Measurements from ENCODE around the gene P2RX2. TPM values are rescaled to one million over a fixed set of nuclear protein-coding genes. Genes with fewer than 3 reads are reported as not detected.

The P2RX2 gene
- polyA plus RNA-seq, 4 donors, result 1.9 to 17.7 TPM; not detected in 2

DNA sequence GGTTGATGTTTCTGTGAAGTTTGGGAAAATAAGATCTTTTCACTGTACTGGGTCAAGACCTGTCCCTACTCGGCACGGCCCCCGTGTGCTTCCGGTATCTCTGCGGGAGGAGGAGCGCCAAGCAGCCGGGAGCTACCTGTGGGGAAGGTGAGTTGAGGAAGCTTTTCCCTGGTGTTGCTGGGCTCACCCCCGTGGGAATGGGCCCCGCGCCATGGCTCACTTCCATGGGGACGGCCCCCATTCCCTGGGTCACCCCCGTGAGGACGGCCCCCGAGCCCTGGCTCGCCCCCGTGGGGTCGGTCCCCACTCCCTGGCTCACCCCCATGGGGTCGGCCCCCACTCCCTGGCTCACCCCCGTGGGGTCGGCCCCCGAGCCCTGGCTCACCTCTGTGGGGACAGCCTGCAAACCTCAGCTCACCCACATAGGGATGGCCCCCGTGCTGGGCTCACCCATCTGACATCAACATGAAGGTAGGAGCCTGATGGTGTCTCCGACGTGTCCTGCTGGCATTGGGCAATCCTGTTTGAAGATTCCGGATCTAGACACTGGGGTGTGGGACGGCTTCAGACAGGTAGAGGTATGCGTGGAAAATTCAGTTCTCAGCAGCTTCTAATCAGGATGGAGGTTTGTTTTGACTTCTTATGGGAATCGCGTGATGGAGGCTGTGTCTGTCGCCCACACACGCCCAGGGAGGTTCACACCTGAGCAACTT is 17.2 kb upstream of the P2RX2 start:
- Histone ChIP-seq H3K4me3 (ENCODE audit: low read depth in 1 of 3, low read length in 3 of 3) (no peak overlapping the region), H3K27me3 (ENCODE audit: control insufficient read depth in 3 of 3, insufficient read depth in 3 of 3, low read length in 3 of 3) (peaks cover 2 to 65% (median 4%) of the 10 kb centered on the region in 3 donors), H3K4me1 (ENCODE audit: control insufficient read depth in 3 of 3, insufficient read depth in 2 of 3, low read depth in 1 of 3, low read length in 2 of 3) (peaks cover 0 to 18% (median 0%) of the 10 kb centered on the region in 3 donors), H3K36me3 (ENCODE audit: control insufficient read depth in 3 of 3, insufficient read depth in 2 of 3, low read depth in 1 of 3, low read length in 3 of 3) (no peaks in the 10 kb centered on the region), H3K27ac (ENCODE audit: low read depth in 1 of 3, low read length in 2 of 3) (no peak overlapping the region), H3K9me3 (ENCODE audit: control insufficient read depth in 2 of 2, insufficient read depth in 1 of 2, low read depth in 1 of 2, low read length in 1 of 2) (peaks cover 0 to 2% of the 10 kb centered on the region in 2 donors)
- DNase-seq, result no peak
- WGBS, 3 donors, result 62 to 78% (median 66%) methylated on average over 25 to 31 of the region's 31 CpGs
- no peak for FAIRE-seq

DNA sequence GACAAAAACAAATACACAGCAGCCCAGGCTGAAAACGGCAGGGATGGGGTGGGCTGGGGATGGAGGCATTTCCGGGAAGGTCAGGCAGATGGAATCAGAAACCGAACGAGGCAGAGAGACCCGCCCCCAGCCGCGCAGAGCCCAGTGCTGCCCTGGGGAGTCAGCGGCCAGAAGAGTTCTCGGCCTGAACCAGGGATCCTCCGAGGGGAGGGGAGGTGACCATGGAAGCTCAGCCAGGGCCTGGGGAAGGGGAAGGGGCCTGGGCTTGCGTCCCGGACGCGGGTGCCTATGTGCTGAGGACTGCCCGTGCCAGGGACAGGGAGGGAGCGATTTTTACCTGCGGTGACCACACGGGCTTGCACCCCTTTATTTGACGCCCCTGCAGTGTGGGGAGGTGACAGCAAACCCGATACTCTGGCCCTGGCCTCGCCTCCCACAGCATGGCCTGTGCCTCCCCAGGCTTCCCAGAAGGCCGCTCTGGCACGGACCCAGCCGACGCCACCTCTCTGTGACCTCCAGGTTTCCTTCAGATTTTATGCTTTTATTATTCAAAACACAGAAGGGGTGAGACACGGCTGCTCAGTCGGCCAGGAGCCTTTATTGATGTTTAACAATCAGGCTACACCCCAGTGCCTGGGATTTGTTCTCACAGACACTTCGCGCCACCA is 15.9 kb upstream of the P2RX2 start:
- H3K27me3 ChIP-seq (ENCODE audit: control insufficient read depth in 3 of 3, insufficient read depth in 3 of 3, low read length in 3 of 3), result peaks cover 2 to 75% (median 4%) of the 10 kb centered on the region in 3 donors
- H3K27ac ChIP-seq (ENCODE audit: low read depth in 1 of 3, low read length in 2 of 3), result peak overlapping the region in 2 of 3 donors; percentile 37 to 56
- H3K9me3 ChIP-seq (ENCODE audit: control insufficient read depth in 2 of 2, insufficient read depth in 1 of 2, low read depth in 1 of 2, low read length in 1 of 2), result peaks cover 0 to 2% of the 10 kb centered on the region in 2 donors
- FAIRE-seq, result no peak
- H3K4me3 ChIP-seq (ENCODE audit: low read depth in 1 of 3, low read length in 3 of 3), result no peak overlapping the region
- no peaks in the 10 kb centered on the region for H3K36me3 ChIP-seq (ENCODE audit: control insufficient read depth in 3 of 3, insufficient read depth in 2 of 3, low read depth in 1 of 3, low read length in 3 of 3)
- 26 to 33% (median 27%) methylated on average over 25 to 29 of the region's 29 CpGs for WGBS, 3 donors
- peaks cover 0 to 18% (median 0%) of the 10 kb centered on the region in 3 donors for H3K4me1 ChIP-seq (ENCODE audit: control insufficient read depth in 3 of 3, insufficient read depth in 2 of 3, low read depth in 1 of 3, low read length in 2 of 3)
- peak in 1 of 2 donors; percentile 36 for DNase-seq

DNA sequence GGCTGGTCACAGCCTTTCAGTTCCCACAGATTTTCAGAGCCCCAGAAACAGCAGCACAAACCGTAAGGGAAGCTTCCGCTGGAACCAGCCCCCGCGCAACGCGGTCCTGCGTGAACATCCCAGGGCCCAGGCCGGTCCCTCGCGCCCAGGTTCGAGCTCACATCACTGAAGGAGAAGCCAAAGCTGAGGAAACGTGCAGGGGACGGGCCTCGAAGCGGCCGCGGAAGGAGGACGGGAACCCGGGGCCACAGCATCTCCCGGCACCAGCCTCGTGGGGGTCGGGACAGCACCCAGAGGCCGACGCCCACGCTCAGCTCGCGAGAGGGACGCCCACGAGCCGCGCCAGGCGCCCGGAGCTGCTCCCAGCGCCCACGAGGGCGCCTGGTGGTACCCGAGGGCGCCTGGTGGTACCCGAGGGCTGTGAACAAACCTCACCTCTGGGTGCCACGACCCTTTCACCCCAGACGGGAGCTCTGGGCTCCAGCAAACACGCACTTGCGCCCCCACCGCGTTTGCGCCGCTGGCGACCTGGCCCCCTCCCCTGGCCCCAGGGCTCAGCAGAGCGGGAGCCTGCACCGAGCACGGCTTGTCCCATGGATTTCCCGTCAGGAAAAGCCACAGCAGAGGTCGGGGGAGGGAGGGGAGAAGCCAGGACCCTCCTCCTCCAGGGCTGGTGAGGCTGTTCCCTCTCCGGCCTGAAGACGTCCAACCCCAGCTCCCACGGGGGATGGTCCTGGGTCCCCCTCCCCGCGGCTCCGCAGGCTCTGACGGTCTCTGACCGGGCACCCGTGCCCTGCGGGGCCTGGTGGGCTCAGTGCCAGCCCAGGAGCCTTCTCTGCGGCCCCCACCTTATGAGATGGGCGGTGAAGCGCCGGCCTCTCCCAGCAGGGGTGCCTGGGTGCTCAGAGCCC is 15.1 kb upstream of the P2RX2 start:
- FAIRE-seq, result no peak
- peaks cover 2 to 82% (median 5%) of the 10 kb centered on the region in 3 donors for H3K27me3 ChIP-seq (ENCODE audit: control insufficient read depth in 3 of 3, insufficient read depth in 3 of 3, low read length in 3 of 3)
- H3K9me3 ChIP-seq (ENCODE audit: control insufficient read depth in 2 of 2, insufficient read depth in 1 of 2, low read depth in 1 of 2, low read length in 1 of 2), result peaks cover 0 to 2% of the 10 kb centered on the region in 2 donors
- DNase-seq, result no peak
- no peaks in the 10 kb centered on the region for H3K36me3 ChIP-seq (ENCODE audit: control insufficient read depth in 3 of 3, insufficient read depth in 2 of 3, low read depth in 1 of 3, low read length in 3 of 3)
- peak overlapping the region in 2 of 3 donors; percentile 56 to 71 for H3K27ac ChIP-seq (ENCODE audit: low read depth in 1 of 3, low read length in 2 of 3)
- H3K4me1 ChIP-seq (ENCODE audit: control insufficient read depth in 3 of 3, insufficient read depth in 2 of 3, low read depth in 1 of 3, low read length in 2 of 3), result peaks cover 0 to 22% (median 0%) of the 10 kb centered on the region in 3 donors
- peak overlapping the region in 1 of 3 donors; percentile 23 for H3K4me3 ChIP-seq (ENCODE audit: low read depth in 1 of 3, low read length in 3 of 3)
- WGBS, 3 donors, result 41 to 44% (median 43%) methylated on average over 56 to 67 of the region's 67 CpGs

DNA sequence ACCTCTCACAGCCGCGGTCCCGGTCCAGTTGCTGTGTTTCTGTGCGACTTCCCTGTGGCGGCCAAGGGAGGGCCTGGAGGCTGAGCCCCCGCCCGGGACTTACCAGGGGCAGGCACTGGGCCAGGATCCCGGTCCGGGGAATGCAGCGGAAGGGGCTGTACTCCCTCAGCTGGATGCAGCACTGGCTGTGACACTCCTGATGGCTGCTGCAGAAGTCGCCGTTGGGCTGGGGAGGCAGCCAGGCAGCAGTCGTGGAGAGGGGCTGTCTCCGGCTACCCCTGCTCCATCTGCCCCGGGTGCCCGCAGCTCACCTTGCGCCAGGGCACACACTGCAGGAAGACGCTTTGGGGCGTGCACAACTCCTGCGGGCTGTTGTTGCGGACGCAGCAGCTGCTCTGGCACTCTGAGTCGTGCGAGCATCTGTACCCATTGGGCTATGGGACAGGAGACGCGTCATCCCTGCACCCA is 14.4 kb upstream of the P2RX2 start:
- Histone ChIP-seq H3K4me1 (ENCODE audit: control insufficient read depth in 3 of 3, insufficient read depth in 2 of 3, low read depth in 1 of 3, low read length in 2 of 3) (peaks cover 0 to 22% (median 0%) of the 10 kb centered on the region in 3 donors), H3K4me3 (ENCODE audit: low read depth in 1 of 3, low read length in 3 of 3) (peak overlapping the region in 1 of 3 donors; percentile 23), H3K27me3 (ENCODE audit: control insufficient read depth in 3 of 3, insufficient read depth in 3 of 3, low read length in 3 of 3) (peaks cover 0 to 87% (median 5%) of the 10 kb centered on the region in 3 donors), H3K27ac (ENCODE audit: low read depth in 1 of 3, low read length in 2 of 3) (peak overlapping the region in 2 of 3 donors; percentile 32 to 71), H3K9me3 (ENCODE audit: control insufficient read depth in 2 of 2, insufficient read depth in 1 of 2, low read depth in 1 of 2, low read length in 1 of 2) (peaks cover 0 to 2% of the 10 kb centered on the region in 2 donors), H3K36me3 (ENCODE audit: control insufficient read depth in 3 of 3, insufficient read depth in 2 of 3, low read depth in 1 of 3, low read length in 3 of 3) (no peaks in the 10 kb centered on the region)
- DNase-seq, result no peak
- 36 to 49% (median 41%) methylated on average over 22 to 26 of the region's 26 CpGs for WGBS, 3 donors
- FAIRE-seq, result no peak

DNA sequence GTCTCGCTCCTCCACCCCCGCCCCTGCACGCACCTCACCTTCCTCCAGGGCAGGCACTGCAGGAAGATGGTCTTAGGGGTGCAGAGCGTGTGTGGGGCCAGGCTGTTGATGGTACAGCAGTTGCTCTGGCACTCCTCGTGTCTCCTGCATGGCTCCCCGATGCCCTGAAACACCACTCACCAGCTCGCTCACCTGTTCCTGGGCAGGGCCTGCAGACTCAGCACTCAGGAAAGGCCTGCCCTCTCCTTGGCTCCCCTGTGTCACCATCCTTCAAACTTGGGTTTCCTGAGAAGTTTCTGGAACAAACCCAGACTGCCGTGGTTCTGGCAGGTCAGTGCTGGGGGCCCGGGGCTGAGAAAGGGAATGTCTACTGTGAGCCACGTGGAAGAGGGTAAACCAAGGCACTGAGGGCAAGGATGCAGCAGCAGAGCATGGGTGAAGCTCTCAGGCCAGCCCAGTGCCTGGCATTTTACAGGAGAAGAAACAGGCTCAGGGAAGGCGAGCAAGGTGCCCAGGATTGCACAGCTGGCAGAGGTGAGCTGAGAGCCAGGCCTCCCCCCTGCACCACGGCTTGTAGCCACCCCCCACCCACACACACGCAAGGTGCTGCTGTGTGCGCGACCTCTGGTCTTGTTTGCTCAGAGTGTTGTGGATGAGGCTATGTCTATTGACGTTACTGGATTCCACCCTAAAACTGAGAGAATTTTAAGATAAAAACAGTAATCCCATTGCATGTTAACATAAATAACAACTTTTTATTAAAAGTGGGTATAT is 13.7 kb upstream of the P2RX2 start:
- WGBS, 3 donors, result 45 to 71% (median 53%) methylated on average over 16 of the region's 16 CpGs
- Histone ChIP-seq H3K27me3 (ENCODE audit: control insufficient read depth in 3 of 3, insufficient read depth in 3 of 3, low read length in 3 of 3) (peaks cover 0 to 87% (median 5%) of the 10 kb centered on the region in 3 donors), H3K27ac (ENCODE audit: low read depth in 1 of 3, low read length in 2 of 3) (no peak overlapping the region), H3K36me3 (ENCODE audit: control insufficient read depth in 3 of 3, insufficient read depth in 2 of 3, low read depth in 1 of 3, low read length in 3 of 3) (no peaks in the 10 kb centered on the region), H3K4me1 (ENCODE audit: control insufficient read depth in 3 of 3, insufficient read depth in 2 of 3, low read depth in 1 of 3, low read length in 2 of 3) (peaks cover 0 to 22% (median 0%) of the 10 kb centered on the region in 3 donors), H3K9me3 (ENCODE audit: control insufficient read depth in 2 of 2, insufficient read depth in 1 of 2, low read depth in 1 of 2, low read length in 1 of 2) (peaks cover 0 to 2% of the 10 kb centered on the region in 2 donors), H3K4me3 (ENCODE audit: low read depth in 1 of 3, low read length in 3 of 3) (no peak overlapping the region)
- DNase-seq (no peak), FAIRE-seq (no peak)

DNA sequence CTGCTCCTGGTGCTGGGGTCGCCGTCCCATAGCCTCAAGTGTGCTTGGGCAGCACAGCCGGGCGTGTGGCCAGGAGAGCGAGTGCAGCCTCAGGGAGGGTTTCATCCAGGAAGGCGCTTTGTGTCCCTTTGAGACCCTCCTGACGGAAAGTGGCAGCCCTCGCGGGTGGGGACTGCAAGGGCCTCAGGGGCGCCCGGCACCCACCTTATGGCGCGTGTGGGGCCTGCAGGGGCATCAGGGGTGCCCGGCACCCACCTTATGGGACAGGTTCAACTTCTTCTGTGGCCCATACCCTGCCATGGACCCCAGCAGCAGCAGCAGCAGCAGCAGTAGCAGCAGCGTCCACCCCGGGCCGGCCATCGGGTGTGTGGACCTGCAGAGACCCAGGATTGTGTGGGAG is 12.7 kb upstream of the P2RX2 start:
- Histone ChIP-seq H3K36me3 (ENCODE audit: control insufficient read depth in 3 of 3, insufficient read depth in 2 of 3, low read depth in 1 of 3, low read length in 3 of 3) (no peaks in the 10 kb centered on the region), H3K27ac (ENCODE audit: low read depth in 1 of 3, low read length in 2 of 3) (no peak overlapping the region), H3K4me1 (ENCODE audit: control insufficient read depth in 3 of 3, insufficient read depth in 2 of 3, low read depth in 1 of 3, low read length in 2 of 3) (peaks cover 0 to 14% (median 0%) of the 10 kb centered on the region in 3 donors), H3K9me3 (ENCODE audit: control insufficient read depth in 2 of 2, insufficient read depth in 1 of 2, low read depth in 1 of 2, low read length in 1 of 2) (peaks cover 0 to 6% of the 10 kb centered on the region in 2 donors), H3K4me3 (ENCODE audit: low read depth in 1 of 3, low read length in 3 of 3) (no peak overlapping the region), H3K27me3 (ENCODE audit: control insufficient read depth in 3 of 3, insufficient read depth in 3 of 3, low read length in 3 of 3) (peaks cover under 1 to 89% (median 5%) of the 10 kb centered on the region in 3 donors)
- WGBS, 3 donors, result 80 to 87% (median 84%) methylated on average over 17 to 18 of the region's 18 CpGs
- FAIRE-seq (no peak), DNase-seq (no peak)

DNA sequence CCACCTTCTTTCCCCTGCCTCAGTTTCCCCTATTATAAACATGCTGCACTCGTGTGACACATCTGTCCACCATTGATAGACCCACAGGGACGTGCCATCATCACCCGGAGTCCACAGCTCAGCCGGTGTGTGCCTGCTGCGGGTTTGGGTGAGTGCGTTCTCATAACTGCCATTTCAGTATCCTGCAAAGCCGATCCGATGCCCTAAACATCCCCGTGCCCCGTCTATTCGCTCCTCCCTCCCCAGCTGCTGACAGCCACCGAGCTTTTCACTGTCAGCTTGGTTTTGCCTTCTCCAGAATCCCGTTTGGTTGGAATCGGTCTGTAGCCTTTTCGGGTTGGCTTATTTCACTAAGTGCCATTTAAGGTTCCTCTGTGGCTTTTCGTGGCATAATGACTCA is 12.1 kb upstream of the P2RX2 start:
- Histone ChIP-seq H3K27me3 (ENCODE audit: control insufficient read depth in 3 of 3, insufficient read depth in 3 of 3, low read length in 3 of 3) (peaks cover 2 to 89% (median 5%) of the 10 kb centered on the region in 3 donors), H3K36me3 (ENCODE audit: control insufficient read depth in 3 of 3, insufficient read depth in 2 of 3, low read depth in 1 of 3, low read length in 3 of 3) (no peaks in the 10 kb centered on the region), H3K9me3 (ENCODE audit: control insufficient read depth in 2 of 2, insufficient read depth in 1 of 2, low read depth in 1 of 2, low read length in 1 of 2) (peaks cover 0 to 11% of the 10 kb centered on the region in 2 donors), H3K4me1 (ENCODE audit: control insufficient read depth in 3 of 3, insufficient read depth in 2 of 3, low read depth in 1 of 3, low read length in 2 of 3) (peaks cover 0 to 11% (median 0%) of the 10 kb centered on the region in 3 donors), H3K4me3 (ENCODE audit: low read depth in 1 of 3, low read length in 3 of 3) (no peak overlapping the region), H3K27ac (ENCODE audit: low read depth in 1 of 3, low read length in 2 of 3) (no peak overlapping the region)
- 58 to 69% (median 60%) methylated on average over 16 of the region's 16 CpGs for WGBS, 3 donors
- FAIRE-seq (no peak), DNase-seq (no peak)
